IMR-90 (cell line): ENCODE measurements around the gene OSBPL8. TPM values are rescaled to one million over a fixed set of nuclear protein-coding genes. Genes with fewer than 3 reads are reported as not detected.

Experiments
- ATAC-seq: fragments of 200-7000 bp; cut with Tn5 transposase; 2 replicates; pipeline ENCODE4 v1.9.1; 2020; ENCODE audit warnings: low read depth, mild to moderate bottlenecking, moderate library complexity
- BruUV-seq: library from RNA; stranded (reverse); fragments of 400-500 nt; replicated peaks from 2 replicates; lab custom pipeline; 2021; lab: Mats Ljungman, UMichigan
- CTCF ChIA-PET: fragments of 300-600 bp; formaldehyde crosslinking; extraction: SDS; loops from one replicate; lab custom pipeline; 2021; ENCODE audit warnings: antibody characterized with exemption; lab: Yijun Ruan, JAX
- POLR2A ChIA-PET: fragments of 300-600 bp; sonication (Branson Sonifier 250); formaldehyde crosslinking; loops from one replicate; lab custom pipeline; 2022; ENCODE audit warnings: antibody characterized with exemption; ENCODE audit not compliant: unreplicated experiment; lab: Charles Lee
- DNase-seq: peaks from one replicate; pipeline ENCODE4 v3.0.0; 2013
- H2AFZ ChIP-seq: replicated peaks from 2 replicates; pipeline ENCODE3; 2013; ENCODE audit warnings: low read length, mild to moderate bottlenecking; ENCODE audit not compliant: poor library complexity
- H2AK5ac ChIP-seq: 2 replicates; pipeline ENCODE4 v1.6.1; 2013; ENCODE audit warnings: low read depth, low read length, inconsistent platforms
- H2AK9ac ChIP-seq: replicated peaks from 2 replicates; pipeline ENCODE3; 2013; ENCODE audit warnings: mild to moderate bottlenecking, low read depth, low read length, moderate library complexity; ENCODE audit not compliant: poor library complexity
- H2BK120ac ChIP-seq: 2 replicates; pipeline ENCODE4 v1.6.1; 2013; ENCODE audit warnings: low read depth, low read length, inconsistent platforms
- H2BK15ac ChIP-seq: 3 replicates; pipeline ENCODE4 v1.6.1; 2013; ENCODE audit warnings: low read depth, low read length, inconsistent platforms
- H2BK20ac ChIP-seq: 2 replicates; pipeline ENCODE4 v1.6.1; 2013; ENCODE audit warnings: low read depth, mild to moderate bottlenecking, inconsistent platforms, low read length, moderate library complexity
- H2BK5ac ChIP-seq: 2 replicates; pipeline ENCODE4 v1.6.1; 2013; ENCODE audit warnings: mild to moderate bottlenecking, low read depth, low read length, inconsistent platforms; ENCODE audit not compliant: poor library complexity, severe bottlenecking
- H3K14ac ChIP-seq: replicated peaks from 2 replicates; pipeline ENCODE4 v1.6.1; 2013; ENCODE audit warnings: low read depth, low read length, inconsistent platforms
- H3K18ac ChIP-seq: 2 replicates; pipeline ENCODE4 v1.6.1; 2013; ENCODE audit warnings: low read depth, low read length, control low read depth
- H3K23ac ChIP-seq: 2 replicates; pipeline ENCODE4 v1.6.1; 2013; ENCODE audit warnings: low read depth, low read length, inconsistent platforms
- H3K27ac ChIP-seq: 2 replicates; pipeline ENCODE4 v1.5.1; 2013; ENCODE audit warnings: mild to moderate bottlenecking, control low read depth, low read length; ENCODE audit not compliant: insufficient read depth
- H3K27me3 ChIP-seq: 2 replicates; pipeline ENCODE4 v1.6.1; 2013; ENCODE audit warnings: low read length; ENCODE audit not compliant: control insufficient read depth, insufficient read depth
- H3K36me3 ChIP-seq: 2 replicates; pipeline ENCODE4 v1.6.1; 2013; ENCODE audit warnings: low read length, mixed read lengths; ENCODE audit not compliant: control insufficient read depth, insufficient read depth
- H3K4ac ChIP-seq: 2 replicates; pipeline ENCODE4 v1.6.1; 2013; ENCODE audit warnings: low read depth, low read length, inconsistent platforms
- H3K4me1 ChIP-seq: 2 replicates; pipeline ENCODE4 v1.6.1; 2013; ENCODE audit warnings: low read length, mixed read lengths; ENCODE audit not compliant: control insufficient read depth, insufficient read depth
- H3K4me2 ChIP-seq: 2 replicates; pipeline ENCODE4 v1.6.1; 2013; ENCODE audit warnings: low read depth, mild to moderate bottlenecking, control low read depth, low read length, moderate library complexity
- H3K4me3 ChIP-seq: 2 replicates; pipeline ENCODE4 v1.5.1; 2013; ENCODE audit warnings: low read depth, mild to moderate bottlenecking, control low read depth, low read length, moderate library complexity; ENCODE audit not compliant: insufficient read depth
- H3K56ac ChIP-seq: 2 replicates; pipeline ENCODE4 v1.6.1; 2013; ENCODE audit warnings: low read length, inconsistent platforms; ENCODE audit not compliant: insufficient read depth; ENCODE audit errors: extremely low read depth
- H3K79me1 ChIP-seq, 2 experiments: 2 replicates each; pipeline ENCODE4 v1.6.1; 2013; ENCODE audit warnings: low read length in 2 of 2, inconsistent platforms in 1 of 2, low read depth in 1 of 2
- H3K9ac ChIP-seq: 2 replicates; pipeline ENCODE4 v1.6.1; 2013; ENCODE audit warnings: low read depth, low read length, control low read depth
- H3K9me1 ChIP-seq: 2 replicates; pipeline ENCODE4 v1.6.1; 2013; ENCODE audit warnings: low read length, inconsistent platforms; ENCODE audit not compliant: insufficient read depth
- H3K9me3 ChIP-seq: 2 replicates; pipeline ENCODE4 v1.6.1; 2013; ENCODE audit warnings: low read length; ENCODE audit not compliant: control insufficient read depth, insufficient read depth
- H4K20me1 ChIP-seq: 2 replicates; pipeline ENCODE4 v1.6.1; 2013; ENCODE audit warnings: low read length, inconsistent platforms; ENCODE audit not compliant: insufficient read depth
- H4K5ac ChIP-seq: 2 replicates; pipeline ENCODE4 v1.6.1; 2013; ENCODE audit warnings: mild to moderate bottlenecking, low read depth, low read length, control low read depth
- H4K8ac ChIP-seq, 2 experiments: 2 replicates each; pipeline ENCODE4 v1.6.1; 2013; ENCODE audit warnings: low read depth in 2 of 2, low read length in 2 of 2, control low read depth in 1 of 2, inconsistent platforms in 1 of 2
- H4K91ac ChIP-seq: 2 replicates; pipeline ENCODE4 v1.6.1; 2013; ENCODE audit warnings: low read depth, low read length, inconsistent platforms; ENCODE audit not compliant: insufficient read depth
- BHLHE40 ChIP-seq: fragments of 150-350 bp; IDR thresholded peaks from 2 replicates; pipeline ENCODE4 v1.6.1; 2016; ENCODE audit warnings: mild to moderate bottlenecking, low read depth, low read length
- CHD1 ChIP-seq: IDR thresholded peaks from 2 replicates; pipeline ENCODE4 v1.6.1; 2012; ENCODE audit warnings: low read depth, low read length, improper control_type of control experiment
- ELK1 ChIP-seq: fragments of 150-350 bp; IDR thresholded peaks from 2 replicates; pipeline ENCODE4 v1.6.1; 2016; ENCODE audit warnings: low read depth, mild to moderate bottlenecking, low read length, moderate library complexity, borderline replicate concordance
- FOS ChIP-seq: fragments of 150-350 bp; IDR thresholded peaks from 2 replicates; pipeline ENCODE4 v1.6.1; 2016; ENCODE audit warnings: low read depth, low read length
- MAFK ChIP-seq: IDR thresholded peaks from 2 replicates; pipeline ENCODE4 v1.6.1; 2012; ENCODE audit warnings: low read depth, low read length, improper control_type of control experiment
- NFE2L2 ChIP-seq: fragments of 150-350 bp; IDR thresholded peaks from 2 replicates; pipeline ENCODE4 v1.6.1; 2016; ENCODE audit warnings: low read depth, mild to moderate bottlenecking, low read length
- POLR2A ChIP-seq: IDR thresholded peaks from 2 replicates; pipeline ENCODE4 v1.6.1; 2012; ENCODE audit warnings: mild to moderate bottlenecking, low read depth, low read length
- RAD21 ChIP-seq: IDR thresholded peaks from 2 replicates; pipeline ENCODE4 v1.6.1; 2012; ENCODE audit warnings: low read length, improper control_type of control experiment
- RFX5 ChIP-seq: IDR thresholded peaks from 2 replicates; pipeline ENCODE4 v1.8.0; 2012; ENCODE audit warnings: low read depth, mild to moderate bottlenecking, low read length, moderate library complexity
- WGBS, 2 experiments: methylation state at CpG; one replicate each; pipeline versions ENCODE4 v1.1.5 to v1.1.7; 2013; ENCODE audit warnings: missing lambda C conversion rate in 2 of 2; ENCODE audit not compliant: insufficient read length in 1 of 2; ENCODE audit errors: extremely low coverage in 2 of 2; 5-methylcytosine and 5-hydroxymethylcytosine counted together
- dilution Hi-C: fragments of 300-500 bp; cut with HindIII; formaldehyde crosslinking; loops from one replicate; pipeline ENCODE4 v1.14.3; 2018; ENCODE audit warnings: low sequenced_read_pairs; ENCODE audit not compliant: unreplicated experiment
- in situ Hi-C: fragments of 300-500 bp; cut with MboI; formaldehyde crosslinking; loops from 3 replicates; pipeline ENCODE4 v1.14.3; 2019; ENCODE audit warnings: low sequenced_read_pairs, inconsistent platforms, mixed read lengths
- intact Hi-C: fragments of 100-400 bp; cut with micrococcal nuclease; formaldehyde crosslinking; loops from 2 replicates; pipeline ENCODE4 v1.10.0; 2022
- polyA plus RNA-seq, 3 experiments: library from polyadenylated mRNA; depleted of rRNA; stranded (reverse); fragments of >200 nt; gene quantifications; 2 replicates each; pipeline ENCODE4 v1.2.3, GENCODE V29; 2012; ENCODE audit warnings: low replicate concordance in 1 of 3
- total RNA-seq: library from RNA; depleted of rRNA; stranded (reverse); fragments of >200 nt; gene quantifications from 2 replicates; pipeline ENCODE4 v1.2.3, GENCODE V29; 2012

OSBPL8 gene
- total and polyA plus RNA-seq, 2 of the 4 experiments (the other 2 are of a cell fraction), result 17.8 to 24.2 TPM

DNA sequence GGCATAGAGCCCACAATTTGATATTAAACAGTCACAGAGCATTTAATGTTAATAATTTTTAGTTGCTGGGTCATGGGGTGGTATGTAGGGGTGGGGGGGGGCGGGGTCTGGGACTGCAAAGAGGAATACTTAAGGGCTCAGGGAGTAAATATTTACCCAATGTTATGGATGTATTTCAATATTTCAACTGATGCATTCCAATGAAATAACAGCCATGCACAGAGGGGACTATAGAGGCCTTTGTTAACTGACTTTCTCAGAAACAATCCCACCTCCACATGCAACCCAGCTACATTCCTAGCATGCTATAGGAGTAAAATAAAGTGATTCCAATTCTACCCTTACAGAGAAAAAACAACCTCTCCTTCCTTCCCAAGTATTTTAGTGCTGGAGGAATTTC is 203.5 kb downstream of the OSBPL8 start:
- Histone ChIP-seq H4K91ac (no peak overlapping the region), H2BK20ac (no peak overlapping the region), H2BK120ac (no peak overlapping the region), H4K5ac (no peak overlapping the region), H2BK5ac (no peak overlapping the region), H3K4ac (no peak overlapping the region), H3K4me2 (no peak overlapping the region), H3K9me3 (no peaks in the 10 kb centered on the region), H2AK5ac (no peak overlapping the region), H2AFZ (no peak overlapping the region), H3K14ac (no peak overlapping the region), H3K27me3 (no peaks in the 10 kb centered on the region), H3K4me1 (no peaks in the 10 kb centered on the region), H3K36me3 (peaks cover 10% of the 10 kb centered on the region; the same call in 1 of the 2 replicates), H3K23ac (no peak overlapping the region), H3K27ac (no peak overlapping the region), H4K8ac (no peak overlapping the region), H4K20me1 (no peaks in the 10 kb centered on the region), H3K79me1 (0 out of 4 replicates have a peak, but pooled peaks cover 0 to under 1% of the 10 kb centered on the region in 2 experiments), H3K56ac (no peak overlapping the region), H2AK9ac (no peak overlapping the region), H2BK15ac (no peak overlapping the region), H3K9ac (no peak overlapping the region), H3K9me1 (no peaks in the 10 kb centered on the region), H3K18ac (no peak overlapping the region), H3K4me3 (no peak overlapping the region)
- CTCF ChIA-PET, result interaction anchor here (0.6 kb wide), 1 partner anchor 774 kb away, joined by 3 read pairs; no protein-coding TSS in a partner anchor
- TF ChIP-seq NFE2L2 (no peak), POLR2A (no peak), MAFK (no peak), BHLHE40 (no peak), FOS (no peak), CHD1 (no peak), ELK1 (no peak), RFX5 (no peak), RAD21 (no peak)
- BruUV-seq, result no TSS peak
- ATAC-seq (peak; percentile 54), DNase-seq (no peak)
- WGBS, 2 experiments, result no CpG with 5 or more reads among the region's 1 CpG
- in situ Hi-C loops (no loop called here), intact Hi-C loops (no loop called here), dilution Hi-C loops (no loop called here)
- POLR2A ChIA-PET, result no interaction called here
